Gastrocnemius medialis (tissue), 4 donors: ENCODE data around the gene TDO2. TPM values are rescaled to one million over a fixed set of nuclear protein-coding genes. Genes with fewer than 3 reads are reported as not detected.

Experiments
- ATAC-seq, 2 donors: fragments of 150-250 bp; one replicate each; pipeline ENCODE4 v1.9.1; 2016
- DNase-seq, 2 donors: peaks; one replicate each; pipeline ENCODE4 v3.0.0-alpha.2; 2019
- H3K27ac ChIP-seq, 4 donors: fragments of 200-600 bp; sonication (generic); 1 replicate in 1 of 4; 2 replicates in 3 of 4; pipeline ENCODE4 v1.5.1; 2016 to 2018; ENCODE audit warnings: mild to moderate bottlenecking in 2 of 4, moderate library complexity in 1 of 4
- H3K27me3 ChIP-seq, 3 donors: fragments of 200-600 bp; sonication (generic) in 2 of 3; 1 replicate in 1 of 3; 2 replicates in 2 of 3; pipeline versions ENCODE4 v1.5.1 to v1.6.0; 2016 to 2019; ENCODE audit warnings: mild to moderate bottlenecking in 1 of 3, moderate library complexity in 1 of 3
- H3K36me3 ChIP-seq, 2 donors: fragments of 200-600 bp; sonication (generic) in 1 of 2; one replicate each; pipeline ENCODE4 v1.5.1; 2017 to 2018
- H3K4me1 ChIP-seq, 2 donors: fragments of 200-600 bp; sonication (generic) in 1 of 2; one replicate each; pipeline ENCODE4 v1.5.1; 2016 to 2017; ENCODE audit warnings: mild to moderate bottlenecking in 2 of 2
- H3K4me3 ChIP-seq, 4 donors: fragments of 200-600 bp; sonication (generic) in 3 of 4; 1 replicate in 1 of 4; 2 replicates in 3 of 4; pipeline ENCODE4 v1.5.1; 2016 to 2019; ENCODE audit warnings: mild to moderate bottlenecking in 2 of 4
- H3K9me3 ChIP-seq, 3 donors: fragments of 200-600 bp; sonication (generic) in 2 of 3; 1 replicate in 1 of 3; 2 replicates in 2 of 3; pipeline ENCODE4 v1.5.1; 2016 to 2019
- POLR2A ChIP-seq, 2 donors: fragments of 450-650 bp; IDR thresholded peaks; one replicate each; pipeline ENCODE4 v1.6.1; 2017; ENCODE audit warnings: antibody characterized with exemption in 2 of 2, mild to moderate bottlenecking in 2 of 2, moderate library complexity in 2 of 2
- in situ Hi-C, 4 donors: fragments of 200-750 bp; cut with MboI; loops; one replicate each; pipeline versions ENCODE4 v1.15.0 to v1.8.0; 2017; ENCODE audit warnings: low sequenced_read_pairs in 4 of 4
- intact Hi-C: fragments of 100-400 bp; cut with DNase I; formaldehyde crosslinking; loops from one replicate; pipeline ENCODE4 v1.15.1; 2023; ENCODE audit warnings: low total_unique reads
- total RNA-seq, 4 donors: library from RNA; depleted of rRNA; stranded (reverse); fragments of >200 nt; gene quantifications; one replicate each; pipeline versions ENCODE4 v1.1.0 to v1.2.3, GENCODE V29; 2016
- TF ChIP-seq, protein P1 (sequence below), 5 experiments: fragments of 450-650 bp in 3 of 5; fragments of 200-600 bp in 2 of 5; sonication (generic) in 2 of 5; IDR thresholded peaks in 4 of 5; conservative IDR thresholded peaks in 1 of 5; 1 replicate in 4 of 5; 2 replicates in 1 of 5; pipeline ENCODE4 v1.5.1; 2016 to 2019; ENCODE audit warnings: antibody characterized with exemption in 5 of 5, mild to moderate bottlenecking in 3 of 5, moderate library complexity in 3 of 5

The TDO2 gene
- total RNA-seq, 4 donors from 2014 or later = 0.62 to 2.0 TPM; not detected in 2

DNA sequence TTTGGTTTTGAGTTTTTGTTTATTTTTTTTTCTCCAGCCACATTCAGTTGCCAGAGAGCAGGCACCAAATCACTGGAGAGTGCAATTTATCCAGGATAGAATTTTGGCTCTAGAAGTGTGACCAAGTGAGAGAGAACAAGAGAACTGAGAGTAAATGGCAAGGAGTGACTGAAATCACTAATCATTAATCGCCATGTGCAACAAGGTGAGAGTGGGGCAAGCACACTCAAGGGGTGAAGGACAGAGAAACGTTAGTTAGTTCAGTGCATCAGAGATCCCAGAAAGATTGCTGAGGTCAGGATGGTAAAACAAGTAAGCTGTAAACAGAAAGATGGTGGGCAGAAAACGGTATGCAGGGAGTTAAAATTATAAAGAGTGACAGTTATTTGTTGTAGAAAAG, 19.6 kb upstream of the TDO2 start:
- Histone ChIP-seq H3K4me1 (no peaks in the 10 kb centered on the region), H3K36me3 (no peaks in the 10 kb centered on the region), H3K27me3 (no peaks in the 10 kb centered on the region), H3K9me3 (no peaks in the 10 kb centered on the region), H3K4me3 (no peak overlapping the region), H3K27ac (no peak overlapping the region)
- TF ChIP-seq, protein P1, sequence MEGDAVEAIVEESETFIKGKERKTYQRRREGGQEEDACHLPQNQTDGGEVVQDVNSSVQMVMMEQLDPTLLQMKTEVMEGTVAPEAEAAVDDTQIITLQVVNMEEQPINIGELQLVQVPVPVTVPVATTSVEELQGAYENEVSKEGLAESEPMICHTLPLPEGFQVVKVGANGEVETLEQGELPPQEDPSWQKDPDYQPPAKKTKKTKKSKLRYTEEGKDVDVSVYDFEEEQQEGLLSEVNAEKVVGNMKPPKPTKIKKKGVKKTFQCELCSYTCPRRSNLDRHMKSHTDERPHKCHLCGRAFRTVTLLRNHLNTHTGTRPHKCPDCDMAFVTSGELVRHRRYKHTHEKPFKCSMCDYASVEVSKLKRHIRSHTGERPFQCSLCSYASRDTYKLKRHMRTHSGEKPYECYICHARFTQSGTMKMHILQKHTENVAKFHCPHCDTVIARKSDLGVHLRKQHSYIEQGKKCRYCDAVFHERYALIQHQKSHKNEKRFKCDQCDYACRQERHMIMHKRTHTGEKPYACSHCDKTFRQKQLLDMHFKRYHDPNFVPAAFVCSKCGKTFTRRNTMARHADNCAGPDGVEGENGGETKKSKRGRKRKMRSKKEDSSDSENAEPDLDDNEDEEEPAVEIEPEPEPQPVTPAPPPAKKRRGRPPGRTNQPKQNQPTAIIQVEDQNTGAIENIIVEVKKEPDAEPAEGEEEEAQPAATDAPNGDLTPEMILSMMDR (IDR thresholded peaks at IDR 0.05 in 4 of 5, conservative IDR thresholded peaks at IDR 0.05 in 1 of 5) = no peak
- no peak for TF ChIP-seq POLR2A (IDR thresholded peaks at IDR 0.05)
- no peak for ATAC-seq
- no peak for DNase-seq
- intact Hi-C loops = no loop called here
- in situ Hi-C loops = no loop called here

- H3K4me1 ChIP-seq = no peaks in the 10 kb centered on the region
- H3K27ac ChIP-seq = no peak overlapping the region
- no peaks in the 10 kb centered on the region for H3K27me3 ChIP-seq
- ATAC-seq (no peak), DNase-seq (no peak)
- H3K36me3 ChIP-seq = no peaks in the 10 kb centered on the region
- TF ChIP-seq POLR2A (IDR thresholded peaks at IDR 0.05) = no peak
- TF ChIP-seq, protein P1 (IDR thresholded peaks at IDR 0.05 in 4 of 5, conservative IDR thresholded peaks at IDR 0.05 in 1 of 5) = no peak
- H3K4me3 ChIP-seq = no peak overlapping the region
- in situ Hi-C loops = no loop called here
- no peaks in the 10 kb centered on the region for H3K9me3 ChIP-seq
- intact Hi-C loops = no loop called here
Measured at GRCh38 chr4:155885666-155886065, 17.8 kb upstream of the TDO2 start.

- DNase-seq (no peak), ATAC-seq (no peak)
- Histone ChIP-seq H3K27ac (no peak overlapping the region), H3K27me3 (no peaks in the 10 kb centered on the region), H3K9me3 (no peaks in the 10 kb centered on the region), H3K4me3 (no peak overlapping the region), H3K4me1 (no peaks in the 10 kb centered on the region), H3K36me3 (no peaks in the 10 kb centered on the region)
- TF ChIP-seq POLR2A (IDR thresholded peaks at IDR 0.05) = no peak
- TF ChIP-seq, protein P1 (IDR thresholded peaks at IDR 0.05 in 4 of 5, conservative IDR thresholded peaks at IDR 0.05 in 1 of 5) = no peak
- intact Hi-C loops (no loop called here), in situ Hi-C loops (no loop called here)
Measured at GRCh38 chr4:155887045-155887444, 16.5 kb upstream of the TDO2 start.

DNA sequence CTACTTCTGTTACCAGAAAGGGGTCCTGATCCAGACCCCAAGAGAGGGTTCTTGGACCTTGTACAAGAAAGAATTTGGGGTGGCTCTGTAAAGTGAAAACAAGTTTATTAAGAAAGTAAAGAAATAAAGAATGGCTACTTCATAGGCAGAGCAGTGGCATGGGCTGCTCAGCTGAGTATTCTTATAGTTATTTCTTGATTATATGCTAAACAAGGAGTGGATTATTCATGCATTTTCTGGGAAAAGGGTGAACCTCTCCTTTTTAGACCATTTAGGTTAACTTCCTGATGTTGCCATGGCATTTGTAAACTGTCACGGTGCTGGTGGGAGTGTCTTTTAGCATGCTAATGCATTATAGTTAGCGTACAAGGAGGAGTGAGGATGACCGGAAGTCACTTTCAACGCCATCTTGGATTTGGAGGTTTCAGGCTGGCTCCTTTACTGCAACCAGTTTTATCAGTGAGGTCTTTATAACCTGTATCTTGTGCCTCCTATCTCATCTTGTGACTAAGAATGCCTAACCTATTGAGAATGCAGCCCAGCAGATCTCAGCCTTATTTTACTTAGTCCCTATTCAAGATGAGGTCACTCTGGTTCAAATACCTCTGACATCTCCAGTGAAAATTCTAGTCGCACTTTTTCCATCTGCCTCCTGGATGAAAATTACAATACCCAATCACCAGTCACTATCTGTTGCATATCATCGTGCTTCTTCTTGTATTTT, 15.5 kb upstream of the TDO2 start:
- no peak overlapping the region for H3K4me3 ChIP-seq
- ATAC-seq (no peak), DNase-seq (no peak)
- intact Hi-C loops = no loop called here
- no peaks in the 10 kb centered on the region for H3K9me3 ChIP-seq
- TF ChIP-seq, protein P1 (IDR thresholded peaks at IDR 0.05 in 4 of 5, conservative IDR thresholded peaks at IDR 0.05 in 1 of 5) = no peak
- TF ChIP-seq POLR2A (IDR thresholded peaks at IDR 0.05) = no peak
- in situ Hi-C loops = no loop called here
- H3K4me1 ChIP-seq = no peaks in the 10 kb centered on the region
- H3K36me3 ChIP-seq = no peaks in the 10 kb centered on the region
- no peaks in the 10 kb centered on the region for H3K27me3 ChIP-seq
- no peak overlapping the region for H3K27ac ChIP-seq
